GDM1 (cell line): ENCODE data around the gene SMARCA4.
"Not testable (repeated sequence)": the region's sequence is repeated elsewhere in the genome, so short reads cannot be mapped to it uniquely, and the experiment has no call there.

Source experiments
- DNase-seq: peaks from one replicate; lab custom pipeline; 2025; lab: John Stamatoyannopoulos, UW

Gene SMARCA4

GRCh38 chr19:11069561-11069960 is 108.7 kb downstream of the SMARCA4 start:
- DNase-seq = no peak

- no peak for DNase-seq
These were observed 109.3 kb downstream of the SMARCA4 start for GRCh38 chr19:11070123-11070522.

GRCh38 chr19:11073568-11073967 is 112.7 kb downstream of the SMARCA4 start:
- no peak for DNase-seq

DNA sequence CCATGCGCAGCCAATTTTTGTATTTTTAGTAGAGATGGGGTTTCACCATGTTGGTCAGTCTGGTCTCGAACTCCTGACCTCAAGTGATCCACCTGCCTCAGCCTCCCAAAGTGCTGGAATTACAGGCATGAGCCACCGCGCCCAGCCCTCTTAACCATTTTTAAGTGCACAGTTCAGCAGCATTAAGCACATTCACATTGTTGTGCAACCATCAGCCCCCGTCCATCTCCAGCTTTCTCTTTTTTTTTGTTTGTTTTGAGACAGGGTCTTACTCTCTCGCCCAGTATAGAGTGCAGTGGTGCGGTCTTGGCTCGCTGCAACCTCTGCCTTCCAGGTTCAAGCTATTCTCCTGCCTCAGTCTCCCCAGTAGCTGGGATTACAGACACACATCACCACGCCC is 116.0 kb downstream of the SMARCA4 start:
- not testable (repeated sequence) for DNase-seq

DNA sequence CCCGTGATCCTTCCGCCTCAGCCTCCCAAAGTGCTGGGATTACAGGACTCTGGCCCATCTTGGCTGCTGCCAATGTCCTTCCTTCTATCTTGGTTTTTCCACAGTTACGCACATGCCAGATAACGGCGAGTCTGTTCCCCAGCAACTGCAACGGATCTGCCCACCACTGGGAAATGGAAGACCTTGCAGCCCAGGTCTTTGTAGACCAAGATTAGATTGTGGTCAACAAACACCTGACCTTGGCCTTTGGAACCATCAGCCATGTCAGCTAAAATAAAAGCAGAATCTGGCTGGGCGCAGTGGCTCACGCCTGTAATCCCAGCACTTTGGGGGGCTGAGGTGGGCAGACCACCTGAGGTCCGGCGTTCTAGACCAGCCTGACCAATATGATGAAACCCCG is 118.1 kb downstream of the SMARCA4 start:
- no peak for DNase-seq

- DNase-seq = no peak
These were observed 119.2 kb downstream of the SMARCA4 start for GRCh38 chr19:11079999-11080398.

GRCh38 chr19:11087870-11088505 is 127.2 kb downstream of the SMARCA4 start:
- DNase-seq = no peak

GRCh38 chr19:11088506-11089253 is 127.8 kb downstream of the SMARCA4 start:
- no peak for DNase-seq

DNA sequence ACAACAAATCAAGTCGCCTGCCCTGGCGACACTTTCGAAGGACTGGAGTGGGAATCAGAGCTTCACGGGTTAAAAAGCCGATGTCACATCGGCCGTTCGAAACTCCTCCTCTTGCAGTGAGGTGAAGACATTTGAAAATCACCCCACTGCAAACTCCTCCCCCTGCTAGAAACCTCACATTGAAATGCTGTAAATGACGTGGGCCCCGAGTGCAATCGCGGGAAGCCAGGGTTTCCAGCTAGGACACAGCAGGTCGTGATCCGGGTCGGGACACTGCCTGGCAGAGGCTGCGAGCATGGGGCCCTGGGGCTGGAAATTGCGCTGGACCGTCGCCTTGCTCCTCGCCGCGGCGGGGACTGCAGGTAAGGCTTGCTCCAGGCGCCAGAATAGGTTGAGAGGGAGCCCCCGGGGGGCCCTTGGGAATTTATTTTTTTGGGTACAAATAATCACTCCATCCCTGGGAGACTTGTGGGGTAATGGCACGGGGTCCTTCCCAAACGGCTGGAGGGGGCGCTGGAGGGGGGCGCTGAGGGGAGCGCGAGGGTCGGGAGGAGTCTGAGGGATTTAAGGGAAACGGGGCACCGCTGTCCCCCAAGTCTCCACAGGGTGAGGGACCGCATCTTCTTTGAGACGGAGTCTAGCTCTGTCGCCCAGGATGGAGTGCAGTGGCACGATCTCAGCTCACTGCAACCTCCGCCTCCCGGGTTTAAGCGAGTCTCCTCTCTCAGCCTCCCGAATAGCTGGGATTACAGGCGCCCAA is 128.6 kb downstream of the SMARCA4 start, which contains the start of gene LDLR:
Gene LDLR (plus strand): TSS at position 210 of the 760 bp plus-strand sequence. CDS start 86 bp downstream, at position 296.
- peak; percentile 76 for DNase-seq

- not testable (repeated sequence) for DNase-seq
These were observed 129.1 kb downstream of the SMARCA4 start for GRCh38 chr19:11090014-11090263.

DNA sequence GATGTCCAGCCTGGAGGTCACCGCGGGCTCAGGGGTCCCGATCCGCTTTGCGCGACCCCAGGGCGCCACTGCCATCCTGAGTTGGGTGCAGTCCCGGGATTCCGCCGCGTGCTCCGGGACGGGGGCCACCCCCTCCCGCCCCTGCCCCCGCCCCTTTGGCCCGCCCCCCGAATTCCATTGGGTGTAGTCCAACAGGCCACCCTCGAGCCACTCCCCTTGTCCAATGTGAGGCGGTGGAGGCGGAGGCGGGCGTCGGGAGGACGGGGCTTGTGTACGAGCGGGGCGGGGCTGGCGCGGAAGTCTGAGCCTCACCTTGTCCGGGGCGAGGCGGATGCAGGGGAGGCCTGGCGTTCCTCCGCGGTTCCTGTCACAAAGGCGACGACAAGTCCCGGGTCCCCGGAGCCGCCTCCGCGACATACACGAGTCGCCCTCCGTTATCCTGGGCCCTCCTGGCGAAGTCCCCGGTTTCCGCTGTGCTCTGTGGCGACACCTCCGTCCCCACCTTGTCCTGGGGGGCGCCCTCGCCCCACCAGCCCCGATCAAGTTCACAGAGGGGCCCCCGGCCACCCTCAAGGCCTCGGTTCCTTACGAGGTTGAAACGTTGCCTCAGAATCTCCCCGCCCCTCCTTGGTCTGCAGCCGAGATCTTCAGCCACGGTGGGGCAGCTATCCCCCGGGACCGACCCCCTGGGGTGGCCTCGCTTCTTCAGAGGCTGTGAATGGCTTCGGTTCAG is 129.6 kb downstream of the SMARCA4 start:
- DNase-seq = peak; percentile 94

DNA sequence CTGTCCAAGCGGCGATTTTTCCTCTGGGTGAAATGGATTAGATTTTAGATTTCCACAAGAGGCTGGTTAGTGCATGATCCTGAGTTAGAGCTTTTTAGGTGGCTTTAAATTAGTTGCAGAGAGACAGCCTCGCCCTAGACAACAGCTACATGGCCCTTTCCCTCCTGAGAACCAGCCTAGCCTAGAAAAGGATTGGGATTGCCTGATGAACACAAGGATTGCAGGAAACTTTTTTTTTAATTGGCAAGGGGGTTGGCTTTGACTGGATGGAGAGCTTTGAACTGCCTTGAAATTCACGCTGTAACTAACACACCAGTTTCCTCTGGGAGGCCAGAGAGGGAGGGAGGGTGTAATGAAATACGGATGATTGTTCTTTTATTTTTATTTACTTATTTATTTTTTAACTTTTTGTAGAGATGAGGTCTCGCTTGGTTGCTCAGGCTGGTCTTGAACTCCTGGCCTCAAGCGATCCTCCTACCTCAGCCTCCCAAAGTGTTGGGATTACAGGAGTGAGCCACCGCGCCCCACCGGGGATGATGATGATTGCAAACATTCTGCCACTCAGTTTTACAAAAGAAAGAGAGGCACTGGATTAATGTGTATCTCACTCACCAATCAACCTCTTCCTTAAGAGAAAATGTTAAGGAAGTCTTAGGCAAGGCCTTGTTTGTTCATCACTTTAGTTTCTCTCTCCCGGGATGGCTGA is 130.3 kb downstream of the SMARCA4 start:
- DNase-seq = no peak

- no peak for DNase-seq
These were observed 130.9 kb downstream of the SMARCA4 start for GRCh38 chr19:11091703-11092153.

DNA sequence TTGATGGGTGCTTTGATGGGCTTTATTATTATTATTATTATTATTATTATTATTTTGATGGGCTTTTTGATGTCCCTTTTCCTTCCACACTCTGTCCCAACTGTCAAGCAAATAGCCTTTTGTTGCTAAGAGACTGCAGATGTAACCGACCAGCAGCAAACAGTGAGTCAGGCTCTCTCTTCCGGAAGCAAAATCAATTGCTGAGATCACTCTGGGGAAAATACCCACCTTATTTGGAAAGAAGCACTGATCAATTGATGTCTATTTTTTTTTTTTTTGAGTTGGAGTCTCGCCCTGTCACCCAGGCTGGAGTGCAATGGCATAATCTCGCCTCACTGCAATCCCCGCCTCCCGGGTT is 131.3 kb downstream of the SMARCA4 start:
- DNase-seq = no peak

- no peak for DNase-seq
These were observed 132.9 kb downstream of the SMARCA4 start for GRCh38 chr19:11093689-11094238.

DNA sequence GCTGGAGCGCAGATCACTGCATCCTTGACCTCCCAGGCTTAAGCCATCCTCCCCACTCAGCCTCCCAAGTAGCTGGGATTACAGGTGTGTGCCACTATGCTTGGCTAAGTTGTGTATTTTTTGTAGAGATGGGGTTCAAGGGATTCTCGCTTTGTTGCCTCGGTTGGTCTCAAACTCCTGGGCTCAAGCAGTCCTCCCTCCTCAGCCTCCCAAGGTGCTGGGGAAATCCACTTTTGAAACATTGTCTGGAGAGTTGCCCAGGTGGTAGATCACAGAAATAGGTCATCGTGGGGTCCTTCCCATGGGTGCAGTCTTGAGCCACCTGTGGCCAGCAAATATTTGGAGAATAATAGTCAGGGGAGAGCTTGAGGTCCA is 133.7 kb downstream of the SMARCA4 start:
- DNase-seq = no peak

DNA sequence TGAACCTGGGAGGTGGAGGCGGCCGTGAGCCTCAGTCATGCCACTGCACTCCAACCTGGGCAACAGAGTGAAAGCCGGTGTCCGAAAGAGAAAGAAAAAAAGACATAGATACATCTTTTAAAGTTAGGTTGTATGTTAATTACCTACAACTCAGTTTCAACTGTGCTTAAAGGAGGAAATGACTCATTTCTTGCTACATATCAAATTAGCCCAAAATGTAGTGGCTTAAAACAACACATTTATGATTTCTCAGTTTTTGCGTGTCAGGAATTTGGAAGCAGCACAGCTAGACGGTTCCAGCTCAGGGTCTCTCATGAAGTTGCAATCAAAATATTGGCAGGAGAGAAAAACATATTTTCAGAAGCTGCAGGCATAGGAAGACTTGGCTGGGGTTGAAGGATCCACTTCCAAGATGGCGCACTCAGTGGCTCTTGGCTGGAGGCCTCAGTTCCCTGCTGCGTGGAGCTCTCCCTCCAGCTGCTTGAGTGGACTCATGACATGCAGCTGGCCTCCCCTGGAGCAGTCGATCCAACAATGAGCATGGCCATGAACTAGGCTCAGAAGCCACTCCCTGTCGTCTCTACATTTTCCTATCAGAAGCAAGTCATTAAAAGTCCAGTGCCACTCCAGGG is 135.5 kb downstream of the SMARCA4 start:
- DNase-seq = no peak

- DNase-seq = not testable (repeated sequence)
These were observed 136.5 kb downstream of the SMARCA4 start for GRCh38 chr19:11097367-11097766.

GRCh38 chr19:11098327-11098726 is 137.5 kb downstream of the SMARCA4 start:
- DNase-seq = no peak

DNA sequence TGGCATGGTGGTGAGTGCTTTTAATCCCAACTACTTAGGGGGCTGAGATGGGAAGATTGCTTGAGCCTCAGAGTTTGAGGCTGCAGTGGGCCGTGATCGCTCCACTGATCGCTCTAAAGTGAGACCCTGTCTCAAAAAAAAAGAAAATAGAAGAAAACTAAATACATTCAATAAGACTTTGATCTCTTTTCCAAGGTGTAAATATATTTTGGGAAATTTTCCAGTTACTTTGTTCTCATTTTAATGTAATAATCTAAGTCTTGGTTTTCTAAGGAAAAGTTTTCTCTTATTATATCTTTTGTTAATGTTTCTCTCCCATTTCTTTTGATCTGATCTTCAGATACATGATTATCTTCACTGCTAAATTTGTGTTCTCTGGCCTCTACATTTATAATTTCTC is 138.0 kb downstream of the SMARCA4 start:
- no peak for DNase-seq

GRCh38 chr19:11100049-11100448 is 139.2 kb downstream of the SMARCA4 start:
- no peak for DNase-seq
